Measurements from ENCODE around the gene EXOC7.
"Not testable (repeated sequence)": the region's sequence is repeated elsewhere in the genome, so short reads cannot be mapped to it uniquely, and the experiment has no call there.

Gene EXOC7

DNA sequence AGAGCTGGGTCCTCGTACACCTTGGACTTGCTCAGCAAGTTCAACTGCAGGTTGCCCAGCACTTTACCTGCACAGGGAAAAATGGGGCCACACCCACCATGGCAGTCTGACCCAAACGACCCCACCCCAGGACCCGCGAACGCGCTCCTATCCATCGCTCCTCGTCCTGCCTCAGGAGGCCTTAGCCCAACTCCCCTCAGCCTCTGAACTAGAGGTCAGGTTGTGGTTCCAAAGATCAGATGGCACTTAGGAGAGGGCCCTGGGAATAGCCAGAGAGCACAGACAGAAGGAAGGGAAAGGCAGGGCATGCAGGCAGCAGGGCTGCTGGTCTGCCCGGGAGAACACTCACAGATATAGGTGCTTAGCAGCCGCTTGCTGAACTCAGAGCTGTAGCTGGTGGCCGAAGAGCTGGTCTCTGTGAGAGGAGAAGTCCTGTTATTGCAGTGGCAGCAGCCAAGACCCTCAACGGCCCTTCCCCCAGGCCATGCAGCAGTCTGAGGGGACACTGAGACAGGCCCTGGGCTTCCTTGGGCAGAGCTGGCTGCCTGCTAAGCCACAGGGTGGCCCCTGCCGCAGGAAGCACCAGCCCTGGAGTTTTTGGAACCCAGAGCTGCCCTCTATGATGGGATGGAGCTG lies 17.7 kb downstream of the EXOC7 start:
- no peak for DNase-seq

DNA sequence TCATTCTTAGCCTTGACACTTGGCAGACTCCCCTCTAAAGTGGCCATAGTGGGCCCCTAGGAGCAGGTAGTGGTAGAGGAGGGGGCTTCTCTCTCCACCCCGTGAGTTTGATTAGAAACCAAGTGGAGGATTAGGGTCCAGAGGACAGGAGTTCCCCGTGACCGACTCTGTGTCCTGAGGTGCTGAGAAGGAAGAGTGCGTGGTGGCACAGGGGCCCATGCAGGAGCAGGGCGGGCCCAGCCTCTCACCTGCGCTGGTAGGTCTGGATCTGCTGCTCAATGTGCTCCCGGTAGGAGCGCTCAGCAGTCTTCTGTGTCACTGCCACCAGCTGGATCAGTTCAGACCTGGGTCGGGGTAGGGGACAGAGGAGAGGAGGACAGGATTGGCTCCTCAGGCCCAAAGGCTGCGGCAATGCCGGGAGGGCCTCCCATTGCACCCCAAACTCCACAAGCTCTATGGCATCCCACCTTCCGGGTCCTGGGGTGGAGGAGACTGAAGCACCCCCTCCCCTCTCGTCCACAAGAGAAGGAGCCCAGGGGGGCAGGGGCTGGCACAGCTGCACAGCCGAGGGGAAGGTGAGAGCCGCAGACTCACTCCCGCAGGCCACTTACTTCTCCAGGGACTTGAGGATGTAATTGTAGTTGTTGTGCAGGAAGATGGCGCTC lies 18.4 kb downstream of the EXOC7 start:
- no peak for DNase-seq

DNA sequence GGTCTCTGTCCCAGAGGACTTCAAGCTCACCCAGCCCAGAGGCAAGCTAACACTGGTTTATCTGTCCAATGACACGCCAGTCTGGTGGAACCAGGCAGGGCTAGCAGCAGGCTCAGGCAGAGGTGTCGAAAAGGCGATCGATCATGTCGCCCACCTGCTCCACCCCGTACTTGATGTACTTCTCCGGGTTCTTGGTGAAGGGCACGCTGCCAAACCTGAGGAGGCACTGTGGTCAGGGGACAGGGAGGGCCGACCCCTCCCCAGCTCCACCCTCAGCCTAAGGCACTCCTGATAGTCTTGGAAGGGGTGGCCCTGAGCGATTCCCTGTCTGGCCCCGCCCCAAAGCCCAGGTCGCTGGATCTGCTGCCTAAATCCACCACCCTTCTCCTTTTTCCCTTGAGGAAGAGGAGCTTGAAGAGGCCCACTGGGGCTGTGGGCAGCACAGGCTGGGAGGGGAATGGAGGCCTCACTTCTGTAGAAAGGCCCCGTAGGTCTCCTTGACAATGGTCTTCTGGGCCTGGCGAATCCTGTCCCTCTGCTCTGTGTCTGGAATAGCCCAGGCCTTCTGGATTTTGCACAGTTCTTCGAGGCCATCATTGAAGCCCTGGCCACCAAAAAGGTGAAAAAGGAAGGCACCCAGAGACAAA lies 19.9 kb downstream of the EXOC7 start:
- DNase-seq: no peak

DNA sequence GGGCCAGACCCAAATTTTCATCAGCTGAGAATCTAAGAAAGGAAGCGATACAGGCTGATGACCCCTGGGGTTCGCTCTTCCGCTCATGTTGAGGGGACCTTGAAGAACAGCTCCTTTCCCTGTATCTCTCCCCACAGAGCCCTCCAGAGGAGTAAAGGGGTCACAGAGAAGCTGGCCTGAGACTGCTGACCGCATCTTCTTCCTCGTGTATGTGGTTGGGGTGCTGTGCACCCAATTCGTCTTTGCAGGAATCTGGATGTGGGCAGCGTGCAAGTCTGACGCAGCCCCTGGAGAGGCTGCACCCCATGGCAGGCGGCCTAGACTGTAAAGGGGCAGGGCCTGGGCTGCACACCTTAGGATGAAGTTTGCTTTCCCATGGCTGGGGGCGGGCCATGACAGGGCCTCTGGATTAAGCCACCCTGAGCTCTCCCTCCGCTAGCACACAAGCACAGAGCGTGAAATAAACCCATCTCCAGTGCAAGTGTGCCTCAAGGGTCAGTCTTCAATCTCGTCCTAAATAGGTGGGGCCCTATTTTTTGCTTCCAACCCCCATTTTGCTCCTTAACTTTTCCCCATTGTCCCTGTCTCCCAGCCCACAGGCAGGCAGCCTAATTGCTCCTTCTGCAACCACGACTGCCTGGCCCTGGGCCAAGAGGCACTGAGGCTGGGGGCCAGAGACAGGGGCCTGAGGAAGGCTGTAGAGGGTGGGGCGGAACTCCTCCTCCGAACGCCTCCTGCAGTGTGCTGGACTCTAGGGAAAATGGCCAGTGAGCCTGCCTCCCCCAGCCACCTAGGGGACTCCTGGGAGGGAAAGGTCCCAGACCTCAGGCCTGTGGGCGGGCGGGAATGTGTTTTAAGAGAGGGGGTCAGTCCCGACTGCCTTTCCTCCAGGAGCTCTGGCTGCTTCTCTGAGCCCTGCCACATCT lies 21.0 kb downstream of the EXOC7 start:
- no peak for DNase-seq

DNA sequence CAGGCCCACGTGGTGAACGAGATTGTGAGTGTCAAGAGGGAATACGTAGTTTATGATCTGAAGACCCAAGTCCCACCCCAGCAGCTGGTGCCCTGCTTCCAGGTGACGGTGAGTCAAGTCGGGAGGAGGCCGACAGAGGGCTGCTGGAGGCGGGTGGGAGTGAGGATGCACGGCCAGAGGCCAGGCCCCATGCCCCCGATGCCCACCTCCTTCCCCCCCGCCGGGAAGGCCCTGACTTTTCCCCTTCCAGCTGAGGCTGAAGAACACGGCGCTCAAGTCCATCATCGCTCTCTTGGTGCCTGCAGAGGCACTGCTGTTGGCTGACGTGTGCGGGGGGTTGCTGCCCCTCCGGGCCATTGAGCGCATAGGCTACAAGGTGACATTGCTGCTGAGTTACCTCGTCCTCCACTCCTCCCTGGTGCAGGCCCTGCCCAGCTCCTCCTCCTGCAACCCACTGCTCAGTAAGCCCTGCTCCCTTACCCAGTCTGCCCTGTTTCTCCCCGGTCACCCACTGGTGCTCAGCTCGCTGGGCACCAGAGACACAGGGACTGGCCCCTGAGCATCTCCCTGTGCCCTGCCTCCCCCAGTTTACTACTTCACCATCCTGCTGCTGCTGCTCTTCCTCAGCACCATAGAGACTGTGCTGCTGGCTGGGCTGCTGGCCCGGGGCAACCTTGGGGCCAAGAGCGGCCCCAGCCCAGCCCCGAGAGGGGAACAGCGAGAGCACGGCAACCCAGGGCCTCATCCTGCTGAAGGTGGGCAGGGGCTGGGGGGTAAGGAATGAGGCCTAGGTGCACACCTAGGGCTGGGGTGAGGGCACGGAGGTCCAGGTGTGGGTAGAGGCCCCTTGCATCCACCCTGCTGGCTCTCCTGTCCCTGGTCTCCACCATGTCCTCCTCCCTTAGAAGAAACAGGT lies 22.0 kb downstream of the EXOC7 start:
- DNase-seq: no peak

DNA sequence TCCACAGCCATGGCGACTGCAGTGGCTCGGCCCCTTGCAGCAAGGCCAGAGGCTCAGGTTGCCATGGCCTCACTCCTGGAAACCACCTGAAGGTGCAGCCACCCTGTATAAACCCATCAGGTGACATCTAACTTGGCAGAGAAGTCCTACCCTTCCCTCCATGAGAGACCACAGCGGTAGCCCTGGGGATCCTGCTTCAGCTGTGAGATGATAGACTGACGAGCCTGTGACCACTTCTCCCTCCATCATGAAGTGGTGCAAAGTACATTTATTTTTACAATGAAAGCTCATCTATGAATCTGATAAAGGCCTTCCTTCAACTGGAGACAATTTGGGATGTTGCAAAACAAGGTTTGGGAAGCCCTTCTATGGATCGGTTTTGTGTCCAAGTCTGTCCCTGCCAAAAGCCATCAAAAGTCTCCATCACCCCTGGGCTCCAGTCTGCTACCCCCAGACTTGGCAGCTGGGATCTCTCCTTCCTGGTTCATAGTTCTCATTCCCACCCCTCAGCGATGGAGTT lies 22.8 kb downstream of the EXOC7 start:
- no peak for DNase-seq

DNA sequence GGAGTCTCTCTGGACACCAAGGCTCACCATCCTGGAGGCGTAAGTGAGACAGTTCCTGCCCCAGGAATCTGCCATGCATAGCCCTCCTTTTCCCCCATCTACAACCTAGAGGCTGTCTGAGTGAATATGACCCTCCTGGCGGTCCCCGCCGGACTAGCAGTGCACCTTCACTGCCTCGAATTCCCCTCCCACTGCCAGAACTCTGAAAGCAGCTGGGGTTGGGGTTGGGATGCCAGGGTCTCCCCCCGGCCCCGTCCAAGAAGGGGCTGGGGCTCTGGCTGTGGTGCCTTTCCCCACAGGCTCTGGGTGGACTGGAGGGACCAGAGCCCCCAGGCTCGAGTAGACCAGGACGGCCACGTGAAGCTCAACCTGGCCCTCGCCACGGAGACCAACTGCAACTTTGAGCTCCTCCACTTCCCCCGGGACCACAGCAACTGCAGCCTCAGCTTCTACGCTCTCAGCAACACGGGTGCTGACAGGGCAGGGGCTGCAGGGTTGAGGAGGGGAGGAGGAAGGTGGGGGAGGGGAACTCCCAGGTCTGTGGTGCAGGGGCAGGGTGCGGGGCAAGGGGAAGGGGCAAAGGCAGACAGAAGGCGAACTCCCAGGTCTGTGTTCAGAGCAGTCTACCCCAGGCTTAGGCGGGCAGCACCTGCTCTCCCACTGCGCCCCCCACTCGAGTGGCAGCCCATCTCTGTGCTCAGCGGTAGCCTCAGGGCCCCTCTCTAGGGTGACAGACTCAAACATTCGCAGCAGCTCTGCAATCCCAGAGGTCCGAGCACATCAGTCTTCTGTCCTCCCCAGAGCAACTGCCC lies 23.4 kb downstream of the EXOC7 start:
- DNase-seq: no peak

DNA sequence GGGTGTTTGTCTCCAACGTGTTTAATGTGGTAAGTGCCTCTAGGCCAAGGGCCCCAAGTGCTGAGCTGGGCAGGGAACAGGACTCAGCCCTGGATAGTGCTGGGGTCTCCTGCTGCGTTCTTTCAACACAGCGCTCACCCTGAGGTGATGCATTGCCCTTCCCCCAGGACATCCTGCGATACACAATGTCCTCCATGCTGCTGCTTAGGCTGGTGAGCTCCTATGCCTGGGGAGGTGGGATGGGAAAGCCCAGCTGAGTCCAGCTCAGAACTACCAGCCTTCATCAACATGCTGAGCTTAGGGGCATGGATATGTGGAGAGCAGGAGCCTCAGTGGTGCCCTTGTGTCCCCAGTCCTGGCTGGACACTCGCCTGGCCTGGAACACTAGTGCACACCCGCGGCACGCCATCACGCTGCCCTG lies 24.0 kb downstream of the EXOC7 start:
- no peak for DNase-seq

DNA sequence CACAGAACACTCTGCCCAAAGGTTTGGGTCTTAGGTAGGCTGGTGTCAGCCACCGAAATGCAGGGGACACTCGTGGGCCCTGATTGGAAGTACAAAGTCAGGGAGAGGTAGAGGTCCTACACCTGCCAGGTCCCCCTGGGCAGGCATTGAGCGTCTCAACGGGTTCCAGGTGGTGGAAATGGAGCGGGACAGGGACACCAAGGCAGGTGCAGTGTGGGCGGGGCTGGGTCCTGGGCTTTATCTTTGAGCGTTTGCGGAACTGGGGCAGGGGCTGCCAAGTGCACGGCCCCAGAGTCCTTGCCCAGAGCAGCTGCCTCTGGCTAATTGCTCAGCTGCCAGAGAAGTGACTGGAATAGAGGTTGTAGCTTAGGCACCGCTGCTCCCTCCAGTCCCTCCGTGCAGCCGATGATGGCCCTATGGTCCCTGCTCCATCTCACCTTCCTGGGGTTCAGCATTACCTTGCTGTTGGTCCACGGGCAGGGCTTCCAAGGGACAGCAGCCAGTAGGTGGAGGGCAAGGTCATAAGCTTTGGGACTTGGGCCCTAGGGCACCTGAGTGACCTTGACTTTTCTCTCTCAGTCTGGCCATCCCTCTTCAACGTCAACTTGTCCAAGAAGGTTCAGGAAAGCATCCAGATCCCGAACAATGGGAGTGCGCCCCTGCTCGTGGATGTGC lies 24.6 kb downstream of the EXOC7 start, which contains the start of gene ZACN:
Gene ZACN (plus strand): TSS at position 323 of the 675 bp plus-strand sequence. CDS start 83 bp downstream, at position 406.
- DNase-seq: no peak

DNA sequence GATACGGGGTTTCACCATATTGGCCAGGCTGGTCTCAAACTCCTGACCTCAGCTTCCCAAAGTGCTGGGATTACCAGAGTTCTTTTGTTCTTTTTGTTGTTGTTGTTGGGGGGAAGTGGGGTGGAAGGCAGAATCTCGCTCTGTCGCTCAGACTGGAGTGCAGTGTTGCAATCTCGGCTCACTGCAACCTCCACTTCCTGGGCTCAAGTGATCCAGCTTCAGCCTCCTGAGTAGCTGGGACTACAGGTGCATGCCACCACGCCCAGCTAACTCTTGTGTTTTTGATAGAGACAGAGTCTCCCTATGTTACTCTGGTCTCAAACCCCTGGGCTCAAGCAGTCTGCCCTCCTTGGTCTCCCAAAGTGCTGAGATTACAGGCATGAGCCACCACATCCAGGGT lies 25.2 kb downstream of the EXOC7 start:
- not testable (repeated sequence) for DNase-seq

DNA sequence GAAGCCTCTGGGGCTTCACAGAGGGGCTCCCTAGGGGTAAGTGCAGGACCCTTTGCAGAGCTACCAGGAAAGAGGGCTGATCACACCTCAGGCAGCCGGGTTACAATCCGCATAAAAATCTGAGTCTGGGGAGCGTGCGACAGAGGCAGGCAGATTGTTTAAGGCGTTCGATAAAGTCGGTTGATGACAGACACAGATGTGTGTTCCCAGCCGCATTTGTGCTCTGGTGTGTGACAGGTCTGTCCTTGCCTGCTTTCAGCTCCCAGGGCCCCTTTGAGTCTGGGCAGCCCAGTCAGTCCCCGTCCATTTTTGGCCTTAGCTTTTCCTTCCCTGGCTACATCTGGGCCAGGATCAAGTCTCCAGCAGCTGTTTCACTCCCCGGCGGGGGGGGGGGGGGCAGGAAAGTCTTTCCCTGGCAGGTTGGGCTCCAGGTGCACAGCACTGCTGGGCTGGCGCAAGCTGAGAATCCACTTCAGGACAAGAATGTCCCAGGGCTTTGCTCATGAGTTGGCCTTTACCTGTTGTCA lies 25.9 kb downstream of the EXOC7 start:
- no peak for DNase-seq

DNA sequence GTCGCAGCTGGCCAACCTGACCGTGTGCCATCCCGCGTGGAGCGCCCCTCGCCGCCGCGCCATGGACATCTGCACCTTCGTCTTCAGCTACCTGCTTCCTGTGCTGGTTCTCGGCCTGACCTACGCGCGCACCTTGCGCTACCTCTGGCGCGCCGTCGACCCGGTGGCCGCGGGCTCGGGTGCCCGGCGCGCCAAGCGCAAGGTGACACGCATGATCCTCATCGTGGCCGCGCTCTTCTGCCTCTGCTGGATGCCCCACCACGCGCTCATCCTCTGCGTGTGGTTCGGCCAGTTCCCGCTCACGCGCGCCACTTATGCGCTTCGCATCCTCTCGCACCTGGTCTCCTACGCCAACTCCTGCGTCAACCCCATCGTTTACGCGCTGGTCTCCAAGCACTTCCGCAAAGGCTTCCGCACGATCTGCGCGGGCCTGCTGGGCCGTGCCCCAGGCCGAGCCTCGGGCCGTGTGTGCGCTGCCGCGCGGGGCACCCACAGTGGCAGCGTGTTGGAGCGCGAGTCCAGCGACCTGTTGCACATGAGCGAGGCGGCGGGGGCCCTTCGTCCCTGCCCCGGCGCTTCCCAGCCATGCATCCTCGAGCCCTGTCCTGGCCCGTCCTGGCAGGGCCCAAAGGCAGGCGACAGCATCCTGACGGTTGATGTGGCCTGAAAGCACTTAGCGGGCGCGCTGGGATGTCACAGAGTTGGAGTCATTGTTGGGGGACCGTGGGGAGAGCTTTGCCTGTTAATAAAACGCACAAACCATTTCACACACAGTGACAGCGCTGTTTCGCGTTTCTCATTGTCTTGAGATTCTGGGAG lies 26.6 kb downstream of the EXOC7 start:
- DNase-seq: no peak

DNA sequence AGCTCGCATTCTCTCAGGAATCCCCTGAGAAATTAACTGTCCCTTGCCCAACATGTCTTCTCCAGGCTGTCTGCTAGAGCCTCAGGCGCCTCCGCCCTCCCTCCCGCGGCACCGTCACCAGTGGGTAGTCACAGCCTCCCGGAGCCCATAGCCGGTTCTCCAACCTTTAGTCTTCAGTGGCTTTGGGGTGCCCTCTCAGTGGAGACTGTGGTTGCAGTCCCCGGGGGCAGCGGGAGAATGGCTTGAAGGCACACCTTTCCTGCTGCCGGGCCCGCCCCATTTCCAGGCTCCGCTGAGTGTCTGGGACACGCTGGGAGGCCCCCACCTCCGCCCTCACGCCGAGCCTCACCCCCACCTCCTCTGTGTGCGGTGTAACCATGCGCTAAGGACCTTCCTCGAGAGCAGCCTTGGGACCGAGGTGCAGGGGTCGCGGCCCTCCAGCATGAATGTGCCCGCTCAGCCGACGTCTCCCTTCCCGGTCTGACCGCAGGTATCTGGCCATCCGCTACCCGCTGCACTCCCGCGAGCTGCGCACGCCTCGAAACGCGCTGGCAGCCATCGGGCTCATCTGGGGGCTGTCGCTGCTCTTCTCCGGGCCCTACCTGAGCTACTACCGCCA lies 27.3 kb downstream of the EXOC7 start:
- no peak for DNase-seq

DNA sequence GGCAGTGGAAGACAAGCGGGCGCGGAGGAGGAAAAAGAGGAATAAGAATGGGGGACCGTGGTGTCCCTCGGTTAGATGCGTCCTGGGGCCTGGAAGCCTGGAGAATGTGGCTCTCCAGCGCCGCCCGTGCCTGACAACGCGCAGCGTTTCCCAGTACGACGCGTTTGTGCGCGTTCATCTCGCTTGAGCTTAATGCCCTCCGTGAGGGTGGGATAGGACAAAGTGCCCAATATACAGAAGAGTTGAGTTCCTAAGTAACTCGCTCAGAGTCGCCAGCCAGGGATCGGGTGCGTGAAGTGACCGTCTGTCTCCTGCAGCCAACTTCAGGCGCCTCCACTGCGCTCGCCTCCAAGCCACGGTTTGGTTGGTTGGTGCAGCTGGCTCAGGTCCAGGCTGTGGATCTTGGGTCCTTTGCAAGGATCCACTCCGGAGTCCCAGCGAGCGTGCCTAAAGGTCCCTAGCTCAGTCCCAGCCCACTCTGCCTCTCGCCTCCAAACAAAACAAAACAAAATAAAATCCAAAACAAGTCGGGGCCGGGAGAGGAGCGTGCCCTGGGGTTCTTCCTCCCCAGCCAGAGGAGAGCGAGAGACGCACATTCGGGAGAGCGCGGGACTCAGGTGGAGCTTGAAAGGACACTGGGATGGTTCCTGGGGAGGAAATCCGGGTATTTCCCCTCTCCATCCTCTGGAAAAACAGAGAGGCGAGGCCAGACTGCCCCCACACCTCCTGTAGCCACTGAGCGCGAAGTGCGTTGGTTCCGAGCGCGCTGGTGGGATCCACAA lies 28.0 kb downstream of the EXOC7 start:
- DNase-seq: no peak

DNA sequence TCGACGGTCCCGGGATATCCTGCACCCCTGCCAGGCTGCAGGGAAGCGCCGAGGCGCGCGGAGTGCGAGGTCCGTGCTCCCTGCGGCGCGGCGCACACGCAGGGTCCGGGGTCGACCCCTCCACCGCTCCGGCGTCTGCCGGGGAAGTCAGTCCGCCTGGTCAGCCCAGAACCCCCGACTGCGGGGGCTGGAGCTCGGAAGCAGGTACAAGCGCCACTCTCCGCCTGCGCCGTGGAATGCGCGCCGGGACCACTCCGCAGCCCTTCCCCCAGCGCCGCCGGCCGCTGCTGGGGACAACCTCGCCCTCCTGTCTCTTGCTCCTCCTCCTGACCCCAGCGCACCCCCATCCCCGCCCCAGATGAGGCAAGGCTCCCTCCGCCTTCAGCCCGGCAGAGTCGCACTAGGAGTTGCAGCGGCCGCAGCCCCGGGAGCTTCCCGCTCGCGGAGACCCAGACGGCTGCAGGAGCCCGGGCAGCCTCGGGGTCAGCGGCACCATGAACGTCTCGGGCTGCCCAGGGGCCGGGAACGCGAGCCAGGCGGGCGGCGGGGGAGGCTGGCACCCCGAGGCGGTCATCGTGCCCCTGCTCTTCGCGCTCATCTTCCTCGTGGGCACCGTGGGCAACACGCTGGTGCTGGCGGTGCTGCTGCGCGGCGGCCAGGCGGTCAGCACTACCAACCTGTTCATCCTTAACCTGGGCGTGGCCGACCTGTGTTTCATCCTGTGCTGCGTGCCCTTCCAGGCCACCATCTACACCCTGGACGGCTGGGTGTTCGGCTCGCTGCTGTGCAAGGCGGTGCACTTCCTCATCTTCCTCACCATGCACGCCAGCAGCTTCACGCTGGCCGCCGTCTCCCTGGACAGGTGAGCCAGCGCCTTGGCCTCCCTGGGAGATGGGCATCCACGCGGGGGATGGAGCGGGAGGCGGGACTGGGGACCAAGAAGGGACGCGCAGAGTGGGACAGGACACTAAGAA lies 28.9 kb downstream of the EXOC7 start, which contains the start of gene GALR2:
Gene GALR2 (plus strand): TSS at position 392 of the 974 bp plus-strand sequence. CDS start 103 bp downstream, at position 495.
- DNase-seq: no peak

DNA sequence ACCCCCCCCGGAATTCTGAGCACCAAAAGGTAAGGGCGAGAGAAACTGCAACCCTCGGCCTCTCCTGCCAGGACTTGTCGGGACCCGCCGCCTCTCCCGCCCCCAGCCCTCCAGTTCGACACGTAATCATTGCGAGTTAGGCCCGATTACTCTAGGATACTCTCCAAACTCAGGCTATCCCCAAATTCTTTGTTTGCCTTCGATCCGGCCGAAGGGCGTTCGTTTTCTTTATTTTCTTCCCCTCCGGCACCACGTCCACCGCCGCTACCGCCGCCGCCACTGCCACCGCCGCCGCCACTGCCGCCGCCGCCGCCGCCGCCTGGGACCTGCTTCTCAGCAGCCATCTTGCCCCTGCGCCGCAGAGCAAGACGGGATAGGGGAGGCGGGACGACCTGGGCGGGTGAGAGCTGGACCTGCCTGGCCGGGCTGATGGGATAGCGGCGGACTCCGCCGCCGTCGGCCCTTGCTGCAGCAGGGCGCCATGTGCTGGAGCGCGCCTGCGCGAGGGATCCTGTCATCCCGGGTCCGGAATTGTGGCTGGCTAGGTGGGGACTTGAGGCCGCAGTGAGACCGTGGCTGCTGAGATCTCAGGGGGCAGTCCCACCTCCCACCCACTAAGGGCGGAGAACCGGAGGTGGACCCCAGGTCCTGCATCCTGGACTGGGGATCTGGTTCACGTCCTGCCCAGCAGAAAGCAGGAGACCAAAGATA lies 31.3 kb downstream of the EXOC7 start, which contains the start of gene SRP68:
Gene SRP68 (minus strand): TSS at position 370 of the 711 bp plus-strand sequence. CDS start 26 bp downstream, at position 344.
- peak; percentile 91 to 92 for DNase-seq

Data from AML-193 (cell line).